ENCODE data around the gene ZNF577.

The ZNF577 gene

GRCh38 chr19:51830274-51830673, 57.5 kb downstream of the ZNF577 start:
- H3K36me3 ChIP-seq (ENCODE audit: control insufficient read depth, insufficient read depth, low read length) = no peaks in the 10 kb centered on the region
- no peaks in the 10 kb centered on the region for H3K4me1 ChIP-seq (ENCODE audit: control insufficient read depth, insufficient read depth, low read length)
- no peak overlapping the region for H3K9ac ChIP-seq (ENCODE audit: low read length)
- H3K9me3 ChIP-seq (ENCODE audit: control insufficient read depth, low read length) = no peaks in the 10 kb centered on the region
- no peak overlapping the region for H3K4me3 ChIP-seq (ENCODE audit: low read length)
- H3K27me3 ChIP-seq (ENCODE audit: control insufficient read depth, insufficient read depth, low read length) = no peaks in the 10 kb centered on the region

- no peak overlapping the region for H3K9ac ChIP-seq (ENCODE audit: low read length)
- H3K9me3 ChIP-seq (ENCODE audit: control insufficient read depth, low read length) = no peaks in the 10 kb centered on the region
- no peak overlapping the region for H3K4me3 ChIP-seq (ENCODE audit: low read length)
- no peaks in the 10 kb centered on the region for H3K36me3 ChIP-seq (ENCODE audit: control insufficient read depth, insufficient read depth, low read length)
- no peaks in the 10 kb centered on the region for H3K4me1 ChIP-seq (ENCODE audit: control insufficient read depth, insufficient read depth, low read length)
- no peaks in the 10 kb centered on the region for H3K27me3 ChIP-seq (ENCODE audit: control insufficient read depth, insufficient read depth, low read length)
Measured at GRCh38 chr19:51824281-51825005, 63.3 kb downstream of the ZNF577 start.

- no peak overlapping the region for H3K4me3 ChIP-seq (ENCODE audit: low read length)
Measured at GRCh38 chr19:51822946-51823345, 64.8 kb downstream of the ZNF577 start.

GRCh38 chr19:51822325-51822724, 65.4 kb downstream of the ZNF577 start:
- H3K9ac ChIP-seq (ENCODE audit: low read length) = no peak overlapping the region
- no peaks in the 10 kb centered on the region for H3K4me1 ChIP-seq (ENCODE audit: control insufficient read depth, insufficient read depth, low read length)

More at GRCh38 chr19:51822946-51823345, 64.8 kb downstream of the ZNF577 start:
- H3K36me3 ChIP-seq (ENCODE audit: control insufficient read depth, insufficient read depth, low read length) = no peaks in the 10 kb centered on the region
- no peak overlapping the region for H3K9ac ChIP-seq (ENCODE audit: low read length)
- no peaks in the 10 kb centered on the region for H3K27me3 ChIP-seq (ENCODE audit: control insufficient read depth, insufficient read depth, low read length)
- no peaks in the 10 kb centered on the region for H3K9me3 ChIP-seq (ENCODE audit: control insufficient read depth, low read length)
- H3K4me1 ChIP-seq (ENCODE audit: control insufficient read depth, insufficient read depth, low read length) = no peaks in the 10 kb centered on the region

GRCh38 chr19:51821921-51822320, 65.8 kb downstream of the ZNF577 start:
- H3K9ac ChIP-seq (ENCODE audit: low read length) = no peak overlapping the region
- no peak overlapping the region for H3K4me3 ChIP-seq (ENCODE audit: low read length)
- no peaks in the 10 kb centered on the region for H3K4me1 ChIP-seq (ENCODE audit: control insufficient read depth, insufficient read depth, low read length)
- H3K27me3 ChIP-seq (ENCODE audit: control insufficient read depth, insufficient read depth, low read length) = no peaks in the 10 kb centered on the region
- H3K36me3 ChIP-seq (ENCODE audit: control insufficient read depth, insufficient read depth, low read length) = no peaks in the 10 kb centered on the region
- no peaks in the 10 kb centered on the region for H3K9me3 ChIP-seq (ENCODE audit: control insufficient read depth, low read length)

More at GRCh38 chr19:51822325-51822724, 65.4 kb downstream of the ZNF577 start:
- no peaks in the 10 kb centered on the region for H3K36me3 ChIP-seq (ENCODE audit: control insufficient read depth, insufficient read depth, low read length)
- no peaks in the 10 kb centered on the region for H3K9me3 ChIP-seq (ENCODE audit: control insufficient read depth, low read length)
- H3K4me3 ChIP-seq (ENCODE audit: low read length) = no peak overlapping the region
- H3K27me3 ChIP-seq (ENCODE audit: control insufficient read depth, insufficient read depth, low read length) = no peaks in the 10 kb centered on the region

GRCh38 chr19:51821456-51821855, 66.3 kb downstream of the ZNF577 start:
- H3K9ac ChIP-seq (ENCODE audit: low read length) = no peak overlapping the region
- no peaks in the 10 kb centered on the region for H3K9me3 ChIP-seq (ENCODE audit: control insufficient read depth, low read length)
- H3K27me3 ChIP-seq (ENCODE audit: control insufficient read depth, insufficient read depth, low read length) = no peaks in the 10 kb centered on the region
- H3K4me3 ChIP-seq (ENCODE audit: low read length) = no peak overlapping the region
- H3K4me1 ChIP-seq (ENCODE audit: control insufficient read depth, insufficient read depth, low read length) = no peaks in the 10 kb centered on the region
- no peaks in the 10 kb centered on the region for H3K36me3 ChIP-seq (ENCODE audit: control insufficient read depth, insufficient read depth, low read length)

Data from mucosa of stomach (tissue), 1 donor.